Neural crest cell (in vitro differentiated cells): ENCODE measurements around the gene GOT1. TPM values are rescaled to one million over a fixed set of nuclear protein-coding genes. Genes with fewer than 3 reads are reported as not detected.

Source experiments
- DNase-seq: peaks from one replicate; pipeline ENCODE4 v3.0.0; 2021; ENCODE audit warnings: low read depth, mixed read lengths, low spot score
- H3K27ac Mint-ChIP-seq: one replicate; pipeline ENCODE4 v1.8.0; 2021; ENCODE audit warnings: mild to moderate bottlenecking, mixed read lengths; ENCODE audit not compliant: unreplicated experiment
- H3K27me3 Mint-ChIP-seq: 2 replicates; pipeline ENCODE4 v1.8.0; 2021; ENCODE audit warnings: low read depth, mild to moderate bottlenecking, mixed read lengths
- H3K36me3 Mint-ChIP-seq: 2 replicates; pipeline ENCODE4 v1.8.0; 2021; ENCODE audit warnings: low read depth, mild to moderate bottlenecking, mixed read lengths
- H3K4me1 Mint-ChIP-seq: 2 replicates; pipeline ENCODE4 v1.8.0; 2021; ENCODE audit warnings: mixed read lengths
- H3K4me3 Mint-ChIP-seq: one replicate; pipeline ENCODE4 v1.8.0; 2021; ENCODE audit warnings: mild to moderate bottlenecking, mixed read lengths
- H3K9me3 Mint-ChIP-seq: 2 replicates; pipeline ENCODE4 v1.8.0; 2021; ENCODE audit warnings: mixed read lengths
- CTCF ChIP-seq: fragments of 200-600 bp; sonication (generic); conservative IDR thresholded peaks from 2 replicates; pipeline ENCODE4 v1.5.0; 2021; ENCODE audit warnings: antibody characterized with exemption, mild to moderate bottlenecking
- total RNA-seq: library from RNA; stranded (reverse); gene quantifications from 2 replicates; pipeline ENCODE4 v1.2.1, GENCODE V29; 2021

Gene GOT1
- total RNA-seq, 1 donor from 2014 or later = 30.8 TPM

- no peak for TF ChIP-seq CTCF
- DNase-seq = no peak
- Mint-ChIP-seq H3K4me3 (no peak overlapping the region), H3K27me3 (peaks cover 72% of the 10 kb centered on the region), H3K36me3 (no peaks in the 10 kb centered on the region), H3K4me1 (no peaks in the 10 kb centered on the region), H3K27ac (no peak overlapping the region), H3K9me3 (no peaks in the 10 kb centered on the region)
Observed at GRCh38 chr10:99460070-99460469, 29.6 kb upstream of the GOT1 start.

DNA sequence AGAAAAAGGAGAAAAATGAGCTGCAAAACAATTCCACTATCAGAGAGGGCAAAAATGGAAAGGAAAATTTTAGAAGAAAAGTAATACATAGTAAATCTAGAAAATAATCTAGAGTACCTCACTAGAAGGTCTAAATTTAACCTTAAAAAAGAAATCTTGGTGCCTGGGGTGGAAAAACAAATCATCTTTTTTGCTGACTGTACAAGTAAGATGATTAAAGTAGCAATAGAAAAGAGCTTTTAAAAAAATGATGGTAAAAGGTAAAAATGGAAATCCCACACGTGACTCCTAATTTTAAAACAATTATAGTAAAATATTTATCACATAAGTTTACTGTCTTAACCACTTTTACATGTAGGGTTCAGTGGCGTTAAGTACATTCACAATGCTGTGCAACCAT, 28.8 kb upstream of the GOT1 start:
- Mint-ChIP-seq H3K4me1 (no peaks in the 10 kb centered on the region), H3K27ac (no peak overlapping the region), H3K4me3 (no peak overlapping the region), H3K27me3 (peaks cover 78% of the 10 kb centered on the region), H3K36me3 (no peaks in the 10 kb centered on the region), H3K9me3 (no peaks in the 10 kb centered on the region)
- no peak for DNase-seq
- no peak for TF ChIP-seq CTCF

- no peaks in the 10 kb centered on the region for H3K4me1 Mint-ChIP-seq
- no peak overlapping the region for H3K27ac Mint-ChIP-seq
- H3K36me3 Mint-ChIP-seq = no peaks in the 10 kb centered on the region
- peaks cover 89% of the 10 kb centered on the region for H3K27me3 Mint-ChIP-seq
- DNase-seq = no peak
- no peak for TF ChIP-seq CTCF
- no peak overlapping the region for H3K4me3 Mint-ChIP-seq
- no peaks in the 10 kb centered on the region for H3K9me3 Mint-ChIP-seq
Observed at GRCh38 chr10:99457813-99458212, 27.4 kb upstream of the GOT1 start.

- no peak for DNase-seq
- Mint-ChIP-seq H3K27me3 (peaks cover 90% of the 10 kb centered on the region), H3K36me3 (no peaks in the 10 kb centered on the region), H3K9me3 (no peaks in the 10 kb centered on the region), H3K4me3 (no peak overlapping the region), H3K27ac (no peak overlapping the region), H3K4me1 (no peaks in the 10 kb centered on the region)
- TF ChIP-seq CTCF = no peak
Observed at GRCh38 chr10:99456931-99457288, 26.5 kb upstream of the GOT1 start.

GRCh38 chr10:99456207-99456930, 25.9 kb upstream of the GOT1 start:
- H3K4me3 Mint-ChIP-seq = no peak overlapping the region
- no peak for DNase-seq
- H3K27ac Mint-ChIP-seq = no peak overlapping the region
- TF ChIP-seq CTCF = no peak
- H3K4me1 Mint-ChIP-seq = no peaks in the 10 kb centered on the region
- no peaks in the 10 kb centered on the region for H3K9me3 Mint-ChIP-seq
- H3K27me3 Mint-ChIP-seq = peaks cover 91% of the 10 kb centered on the region
- H3K36me3 Mint-ChIP-seq = no peaks in the 10 kb centered on the region
